H1 (cell line): ENCODE measurements around the gene HIVEP3. TPM values are rescaled to one million over a fixed set of nuclear protein-coding genes. Genes with fewer than 3 reads are reported as not detected.

Source experiments
- RBBP5 ChIP-seq: IDR thresholded peaks from 2 replicates; pipeline ENCODE4 v1.7.1; 2012; ENCODE audit warnings: low read depth, mild to moderate bottlenecking, inconsistent platforms, low read length, moderate library complexity, borderline replicate concordance
- RXRA ChIP-seq: IDR thresholded peaks from 2 replicates; pipeline ENCODE4 v1.6.1; 2011; ENCODE audit warnings: low read depth, mild to moderate bottlenecking, low read length, moderate library complexity; ENCODE audit not compliant: insufficient read depth
- SP2 ChIP-seq: IDR thresholded peaks from 2 replicates; pipeline ENCODE4 v1.6.1; 2012; ENCODE audit warnings: mild to moderate bottlenecking, low read length, inconsistent platforms
- SUZ12 ChIP-seq: fragments of 200-600 bp; sonication (generic); IDR thresholded peaks from 2 replicates; pipeline ENCODE4 v1.6.1; 2012; ENCODE audit warnings: mild to moderate bottlenecking, inconsistent platforms, low read length, moderate library complexity, mixed read lengths
- polyA plus RNA-seq, 7 experiments: library from polyadenylated mRNA; depleted of rRNA in 3 of 7; stranded (reverse) in 5 of 7; unstranded in 2 of 7; fragments of >200 nt in 5 of 7; fragments of 200-250 nt in 2 of 7; gene quantifications; 1 replicate in 5 of 7; 2 replicates in 1 of 7; 4 replicates in 1 of 7; pipeline versions ENCODE4 v1.2.1 to v1.2.3, GENCODE V29; 2011 to 2013; ENCODE audit warnings: missing spikeins in 2 of 7, mixed read lengths in 2 of 7
- total RNA-seq: library from RNA; stranded (reverse); fragmentation: NEBNext Ultra II Directional; extraction: Animal tissue kit (Norgen Biotek cat#: 25700); gene quantifications from 2 replicates; pipeline ENCODE4 v1.2.1, GENCODE V29; 2021

Gene HIVEP3
- total and polyA plus RNA-seq, 2 of the 8 experiments (the other 6 are each of a cell fraction or from before 2014, with no cell fraction given): 0.24 to 0.69 TPM

DNA sequence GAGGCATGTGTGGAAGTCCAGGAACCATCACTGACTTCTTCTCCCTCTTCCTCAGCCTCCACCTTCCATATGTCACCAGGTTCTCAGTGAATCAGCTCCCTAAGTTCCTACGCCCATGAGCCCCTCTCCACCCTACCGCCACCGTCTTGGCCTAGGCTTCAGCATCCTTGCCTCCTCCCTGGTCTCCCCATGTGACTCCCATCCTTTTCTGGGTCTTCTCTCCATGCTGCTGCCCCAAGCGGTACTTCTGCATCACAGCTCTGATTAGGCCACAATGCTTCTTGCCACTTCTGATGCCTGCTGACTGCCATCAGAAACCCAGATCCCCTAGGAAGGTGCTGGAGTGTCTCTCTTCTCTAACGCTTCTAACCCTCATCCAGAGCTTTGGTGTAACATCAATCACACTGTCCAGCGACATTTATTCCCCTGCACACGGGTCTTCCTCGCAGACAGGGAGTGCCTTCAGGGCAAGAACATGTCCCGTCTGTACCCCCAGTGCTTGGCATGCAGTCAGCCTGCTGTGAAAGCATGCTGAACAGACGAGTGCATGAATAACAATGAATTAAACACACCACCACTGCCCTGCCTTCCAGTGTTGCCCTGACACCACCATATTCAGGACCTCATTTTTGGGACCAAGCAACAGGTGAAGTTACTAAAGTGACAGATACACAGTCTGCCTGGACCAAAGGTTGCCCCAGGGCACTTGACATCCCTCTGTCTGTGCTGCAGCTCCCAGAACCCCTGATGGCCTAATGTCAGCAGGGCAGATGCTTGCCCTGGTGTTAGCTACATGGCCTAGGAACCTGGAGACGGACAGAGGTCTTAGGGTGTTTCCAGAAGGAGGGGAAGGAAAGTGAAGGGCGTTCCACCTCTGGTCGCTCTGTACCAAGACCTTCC lies 275.6 kb downstream of the HIVEP3 start (continued):
- no peak for TF ChIP-seq RBBP5
- TF ChIP-seq SUZ12: no peak
- no peak for TF ChIP-seq RXRA
- no peak for TF ChIP-seq SP2
